Thyroid gland (tissue), 4 donors: ENCODE measurements around the gene PRAC1. TPM values are rescaled to one million over a fixed set of nuclear protein-coding genes. Genes with fewer than 3 reads are reported as not detected.

Experiments
- DNase-seq, 2 donors: peaks; one replicate each; pipeline ENCODE4 v3.0.0-alpha.2; 2019
- H3K27ac ChIP-seq, 3 donors: fragments of 200-600 bp; sonication (generic); 1 replicate in 2 of 3; 2 replicates in 1 of 3; pipeline ENCODE4 v1.5.1; 2016 to 2019; ENCODE audit warnings: mild to moderate bottlenecking in 1 of 3, moderate library complexity in 1 of 3
- H3K27me3 ChIP-seq: fragments of 200-600 bp; sonication (generic); one replicate; pipeline ENCODE4 v1.5.1; 2019
- H3K36me3 ChIP-seq, 2 donors: fragments of 200-600 bp; sonication (generic); one replicate each; pipeline ENCODE4 v1.5.1; 2016 to 2019
- H3K4me1 ChIP-seq, 2 donors: fragments of 200-600 bp; sonication (generic); one replicate each; pipeline ENCODE4 v1.5.1; 2017 to 2019
- H3K4me3 ChIP-seq, 3 donors: fragments of 200-600 bp; sonication (generic); replicated peaks in 1 of 3; 1 replicate in 2 of 3; 2 replicates in 1 of 3; pipeline ENCODE4 v1.5.1; 2016; ENCODE audit warnings: mild to moderate bottlenecking in 1 of 3
- H3K9me3 ChIP-seq: fragments of 200-600 bp; sonication (generic); one replicate; pipeline ENCODE4 v1.5.1; 2017
- CTCF ChIP-seq, 6 experiments: fragments of 200-600 bp in 3 of 6; fragments of 450-650 bp in 3 of 6; sonication (generic) in 3 of 6; IDR thresholded peaks; one replicate each; pipeline ENCODE4 v1.5.1; 2016 to 2019; ENCODE audit warnings: antibody characterized with exemption in 6 of 6, mild to moderate bottlenecking in 2 of 6, inconsistent platforms in 1 of 6, moderate library complexity in 1 of 6
- POLR2A ChIP-seq, 2 donors: fragments of 450-650 bp; IDR thresholded peaks; one replicate each; pipeline ENCODE4 v1.6.1; 2017; ENCODE audit warnings: antibody characterized with exemption in 2 of 2, mild to moderate bottlenecking in 2 of 2, moderate library complexity in 1 of 2
- WGBS, 2 donors: methylation state at CpG; one replicate each; pipeline ENCODE4 v1.1.5; 2017; 5-methylcytosine and 5-hydroxymethylcytosine counted together
- intact Hi-C: fragments of 100-400 bp; cut with DNase I; formaldehyde crosslinking; loops from one replicate; pipeline ENCODE4 v1.15.1; 2023
- total RNA-seq, 4 donors: library from RNA; depleted of rRNA; stranded (reverse); fragments of >200 nt; gene quantifications; one replicate each; pipeline ENCODE4 v1.2.3, GENCODE V29; 2016

PRAC1 gene
- not detected for total RNA-seq

GRCh38 chr17:48722201-48722907 is at the start of gene PRAC1:
TSS of gene PRAC1 (minus strand) at chr17:48722518. CDS start at chr17:48722392, 126 bp downstream.
- WGBS, 2 donors = 7 to 15% methylated on average over 18 to 20 of the region's 21 CpGs
- intact Hi-C loops = loop anchor here (10.0 kb wide), 1 partner anchor 162 kb away; no protein-coding TSS in a partner anchor
- TF ChIP-seq POLR2A (IDR thresholded peaks at IDR 0.05) (no peak), CTCF (IDR thresholded peaks at IDR 0.05) (no peak)
- H3K27ac ChIP-seq = no peak within 1 kb of the TSS
- peaks cover 7 to 32% of the 10 kb centered on the region in 2 donors for H3K4me1 ChIP-seq
- no peak within 1 kb of the TSS for H3K4me3 ChIP-seq
- H3K9me3 ChIP-seq = no peaks in the 10 kb centered on the region
- no peak for DNase-seq
- peaks cover 90% of the 10 kb centered on the region for H3K27me3 ChIP-seq
- no peaks in the 10 kb centered on the region for H3K36me3 ChIP-seq

- TF ChIP-seq CTCF (IDR thresholded peaks at IDR 0.05) (no peak), POLR2A (IDR thresholded peaks at IDR 0.05) (no peak)
- H3K36me3 ChIP-seq = no peaks in the 10 kb centered on the region
- H3K4me3 ChIP-seq = no peak overlapping the region
- H3K27me3 ChIP-seq = no peaks in the 10 kb centered on the region
- whole genome bisulfite sequencing, 2 donors = 65 to 68% methylated on average over 3 of the region's 3 CpGs
- H3K4me1 ChIP-seq = no peaks in the 10 kb centered on the region
- no peaks in the 10 kb centered on the region for H3K9me3 ChIP-seq
- intact Hi-C loops = no loop called here
- H3K27ac ChIP-seq = no peak overlapping the region
- DNase-seq = no peak
Observed at GRCh38 chr17:48770954-48771353, 48.6 kb upstream of the PRAC1 start.

- DNase-seq = no peak
- TF ChIP-seq POLR2A (IDR thresholded peaks at IDR 0.05) (no peak), CTCF (IDR thresholded peaks at IDR 0.05) (no peak)
- Histone ChIP-seq H3K4me1 (no peaks in the 10 kb centered on the region), H3K27me3 (no peaks in the 10 kb centered on the region), H3K9me3 (no peaks in the 10 kb centered on the region), H3K36me3 (no peaks in the 10 kb centered on the region), H3K27ac (no peak overlapping the region), H3K4me3 (no peak overlapping the region)
- intact Hi-C loops = no loop called here
- WGBS, 2 donors = 88 to 96% methylated on average over 5 of the region's 5 CpGs
Observed at GRCh38 chr17:48769009-48769675, 46.8 kb upstream of the PRAC1 start.

GRCh38 chr17:48767263-48767774 is 45.0 kb upstream of the PRAC1 start:
- intact Hi-C loops = no loop called here
- no peaks in the 10 kb centered on the region for H3K27me3 ChIP-seq

More at GRCh38 chr17:48767263-48767774, 45.0 kb upstream of the PRAC1 start:
- Histone ChIP-seq H3K4me3 (no peak overlapping the region), H3K9me3 (no peaks in the 10 kb centered on the region), H3K36me3 (no peaks in the 10 kb centered on the region), H3K27ac (no peak overlapping the region), H3K4me1 (no peaks in the 10 kb centered on the region)
- 78 to 82% methylated on average over 4 of the region's 4 CpGs for WGBS, 2 donors
- no peak for DNase-seq
- TF ChIP-seq POLR2A (IDR thresholded peaks at IDR 0.05) (no peak), CTCF (IDR thresholded peaks at IDR 0.05) (no peak)
